ENCODE data around the gene EMC8.

Gene EMC8

GRCh38 chr16:85794696-85795095 lies 4.6 kb downstream of the EMC8 start:
- H3K4me3 ChIP-seq (ENCODE audit: low read length) = no peak overlapping the region
- TF ChIP-seq ZNF274 (IDR thresholded peaks at IDR 0.05; ENCODE audit: low read depth, low read length) = no peak

GRCh38 chr16:85793662-85794298 lies 5.6 kb downstream of the EMC8 start:
- no peak for TF ChIP-seq ZNF274 (IDR thresholded peaks at IDR 0.05; ENCODE audit: low read depth, low read length)
- no peak overlapping the region for H3K4me3 ChIP-seq (ENCODE audit: low read length)

DNA sequence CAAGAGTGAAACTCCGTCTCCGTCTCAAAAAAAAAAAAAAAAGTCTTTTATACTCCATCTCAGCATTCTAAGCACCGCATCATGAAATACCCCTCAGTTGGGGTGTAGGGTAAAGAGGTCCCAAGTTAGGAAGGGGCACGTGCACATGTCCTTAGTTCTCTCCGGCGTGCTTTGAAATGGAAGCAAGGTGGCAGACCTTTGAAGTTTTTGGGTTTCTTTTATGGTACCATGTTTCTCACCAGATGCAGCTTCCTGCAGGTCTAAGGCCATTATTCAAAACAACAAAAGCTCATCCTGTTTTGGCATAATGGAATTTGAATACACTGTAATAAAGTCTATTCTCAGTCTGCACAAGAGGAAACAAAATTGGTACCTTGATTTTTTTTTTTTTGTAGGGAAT lies 9.6 kb downstream of the EMC8 start:
- TF ChIP-seq ZNF274 (IDR thresholded peaks at IDR 0.05; ENCODE audit: low read depth, low read length) = no peak
- H3K4me3 ChIP-seq (ENCODE audit: low read length) = no peak overlapping the region

GRCh38 chr16:85788819-85789218 lies 10.5 kb downstream of the EMC8 start:
- TF ChIP-seq ZNF274 (IDR thresholded peaks at IDR 0.05; ENCODE audit: low read depth, low read length) = no peak
- no peak overlapping the region for H3K4me3 ChIP-seq (ENCODE audit: low read length)

GRCh38 chr16:85785927-85786326 lies 13.4 kb downstream of the EMC8 start:
- no peak for TF ChIP-seq ZNF274 (IDR thresholded peaks at IDR 0.05; ENCODE audit: low read depth, low read length)
- H3K4me3 ChIP-seq (ENCODE audit: low read length) = no peak overlapping the region

GRCh38 chr16:85784813-85785212 lies 14.5 kb downstream of the EMC8 start:
- no peak overlapping the region for H3K4me3 ChIP-seq (ENCODE audit: low read length)
- no peak for TF ChIP-seq ZNF274 (IDR thresholded peaks at IDR 0.05; ENCODE audit: low read depth, low read length)

GRCh38 chr16:85783441-85783840 lies 15.9 kb downstream of the EMC8 start:
- TF ChIP-seq ZNF274 (IDR thresholded peaks at IDR 0.05; ENCODE audit: low read depth, low read length) = no peak
- H3K4me3 ChIP-seq (ENCODE audit: low read length) = no peak overlapping the region

DNA sequence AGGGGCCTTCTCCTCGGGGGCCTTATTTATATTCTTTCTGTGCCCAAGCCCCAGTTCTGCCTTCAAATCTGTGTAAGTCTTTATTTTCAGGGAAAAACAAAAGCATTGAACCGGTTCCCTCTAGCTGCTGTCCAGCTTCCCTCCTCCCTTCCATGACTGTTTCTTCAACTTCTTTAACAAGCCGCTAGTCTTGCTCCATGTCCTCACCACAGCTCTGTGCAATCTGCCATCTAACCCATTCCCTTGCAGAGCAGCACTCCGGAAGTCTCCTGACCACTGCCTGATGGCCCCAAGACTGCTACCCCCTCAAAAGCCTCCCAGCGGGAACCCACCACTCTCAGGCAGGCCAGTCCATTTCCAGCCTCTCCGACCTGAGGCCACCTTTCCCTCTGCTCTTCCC lies 16.9 kb downstream of the EMC8 start:
- H3K4me3 ChIP-seq (ENCODE audit: low read length) = no peak overlapping the region
- no peak for TF ChIP-seq ZNF274 (IDR thresholded peaks at IDR 0.05; ENCODE audit: low read depth, low read length)

DNA sequence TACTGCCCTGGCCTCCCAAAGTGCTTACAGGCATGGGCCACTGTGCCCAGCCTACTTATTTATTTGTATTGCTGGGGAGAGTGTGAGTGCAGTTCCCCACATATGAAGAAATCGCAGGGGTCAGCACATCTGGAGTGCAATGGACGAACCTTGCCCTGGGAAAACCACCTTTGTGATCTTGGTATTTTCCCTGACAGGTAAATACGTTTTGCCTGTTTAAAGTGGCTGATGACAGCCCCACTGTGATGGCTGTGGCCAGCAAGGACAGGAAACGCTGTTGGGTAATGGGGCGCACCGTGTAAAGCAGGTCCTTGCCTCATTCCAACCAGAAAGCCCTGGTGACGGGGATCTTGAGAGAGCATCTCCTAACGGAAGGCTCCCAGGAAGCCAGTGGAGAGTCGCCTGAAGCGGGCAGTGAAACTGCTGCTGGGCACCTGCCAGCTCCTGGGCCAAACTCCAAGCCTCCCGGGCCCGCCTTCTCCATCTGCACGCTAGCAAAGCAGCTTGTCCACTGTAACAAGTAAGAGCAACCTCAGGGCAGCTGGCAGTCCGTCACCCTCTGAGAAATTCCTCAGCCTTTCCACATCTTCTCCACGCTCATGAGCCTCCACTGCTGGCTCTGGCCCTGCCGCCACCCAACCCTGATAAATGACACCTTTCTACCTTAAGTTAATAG lies 17.5 kb downstream of the EMC8 start:
- no peak for TF ChIP-seq ZNF274 (IDR thresholded peaks at IDR 0.05; ENCODE audit: low read depth, low read length)

DNA sequence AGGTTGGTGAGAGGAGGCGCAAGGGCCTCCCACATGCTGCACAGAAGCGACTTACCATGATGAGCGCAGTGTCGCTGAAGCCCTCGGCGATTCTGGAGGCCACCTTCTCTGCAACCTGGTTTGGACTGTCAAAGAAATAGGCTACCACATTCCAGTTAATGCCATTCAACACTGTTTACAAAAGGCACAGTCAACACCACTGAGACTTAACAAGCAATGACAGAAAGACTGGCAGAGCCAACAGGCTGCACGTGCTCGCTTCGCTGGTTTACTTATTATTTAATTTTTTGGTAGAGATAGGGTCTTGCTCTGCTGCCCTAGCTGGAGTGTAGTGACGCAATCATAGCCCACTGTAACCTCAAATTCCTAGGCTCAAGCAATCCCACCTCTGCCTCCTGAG lies 18.2 kb downstream of the EMC8 start:
- no peak overlapping the region for H3K4me3 ChIP-seq (ENCODE audit: low read length)
- no peak for TF ChIP-seq ZNF274 (IDR thresholded peaks at IDR 0.05; ENCODE audit: low read depth, low read length)

More for the DNA sequence above, 17.5 kb downstream of the EMC8 start:
- no peak overlapping the region for H3K4me3 ChIP-seq (ENCODE audit: low read length)

DNA sequence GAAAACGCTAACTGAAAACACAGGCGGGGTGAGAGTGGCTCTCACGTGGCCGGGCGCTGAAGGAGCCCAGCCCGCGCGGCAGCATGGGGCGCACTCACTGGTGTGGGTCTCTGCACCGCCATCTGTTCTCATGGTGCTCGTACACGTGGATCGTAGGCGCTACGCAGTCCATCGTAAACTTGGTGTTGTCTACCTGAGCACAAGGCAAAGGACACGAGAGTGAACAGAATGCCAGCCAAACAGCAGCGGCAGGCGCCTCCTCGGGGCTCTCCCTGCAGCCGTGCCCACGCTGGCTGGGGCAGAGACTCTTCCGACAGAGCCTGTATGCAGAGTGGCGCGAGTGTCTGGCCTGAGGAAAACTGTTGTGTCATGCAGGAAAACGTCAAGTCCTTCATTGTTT lies 19.1 kb downstream of the EMC8 start:
- H3K4me3 ChIP-seq (ENCODE audit: low read length) = no peak overlapping the region
- TF ChIP-seq ZNF274 (IDR thresholded peaks at IDR 0.05; ENCODE audit: low read depth, low read length) = no peak

DNA sequence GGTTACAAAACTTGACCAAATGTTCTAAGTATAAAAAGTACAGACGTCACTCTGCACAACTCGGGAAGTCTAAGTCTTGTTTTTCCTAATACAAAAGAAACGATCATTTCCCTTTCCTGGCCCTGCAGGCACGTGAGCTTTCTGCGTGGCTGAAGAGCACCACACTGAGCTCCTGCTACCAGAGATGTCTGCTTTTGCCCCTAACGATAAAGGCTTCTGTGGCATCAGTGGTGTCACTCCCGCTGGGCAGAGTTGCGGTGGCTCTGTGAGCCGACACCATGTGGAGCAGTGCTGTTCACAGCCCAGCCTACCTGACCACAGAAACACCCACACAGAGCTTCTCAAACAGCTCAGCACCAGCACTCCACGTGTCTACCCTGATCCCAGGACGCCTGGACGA lies 20.5 kb downstream of the EMC8 start:
- TF ChIP-seq ZNF274 (IDR thresholded peaks at IDR 0.05; ENCODE audit: low read depth, low read length) = no peak
- H3K4me3 ChIP-seq (ENCODE audit: low read length) = no peak overlapping the region

DNA sequence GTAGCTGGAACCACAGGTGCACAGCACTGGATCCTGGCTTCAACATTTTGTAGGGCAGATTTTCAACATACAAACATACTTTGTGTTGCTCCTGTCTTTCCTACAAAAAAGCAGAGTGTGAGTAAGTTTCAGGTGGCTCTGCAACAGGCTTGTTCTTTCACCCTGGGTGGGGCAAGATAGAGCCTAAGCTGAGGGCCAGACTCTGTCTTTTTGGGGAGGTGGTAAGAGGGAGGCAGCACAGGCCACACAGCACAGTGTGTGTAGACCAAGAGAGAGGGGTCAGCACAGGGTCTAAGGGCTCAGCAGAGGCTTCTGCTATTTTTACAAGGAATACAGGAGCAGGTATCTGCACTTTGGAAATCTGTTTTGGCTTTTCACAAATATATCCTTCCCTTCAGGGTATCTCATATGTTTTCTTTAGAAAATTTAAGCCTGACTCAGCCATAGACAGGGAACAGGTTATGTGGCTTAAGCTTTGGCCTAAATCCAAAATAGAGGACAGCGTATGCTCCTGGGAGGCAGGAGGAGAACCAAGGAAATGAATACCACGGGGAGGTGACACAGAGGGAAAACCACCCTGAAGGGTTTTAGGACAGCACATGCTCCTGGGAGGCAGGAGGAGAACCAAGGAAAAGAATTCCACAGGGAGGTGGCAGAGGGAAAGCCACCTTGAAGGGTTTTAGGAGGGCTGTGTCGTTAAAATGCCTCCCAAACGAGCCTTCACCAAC lies 21.6 kb downstream of the EMC8 start:
- TF ChIP-seq ZNF274 (IDR thresholded peaks at IDR 0.05; ENCODE audit: low read depth, low read length) = no peak

GRCh38 chr16:85774811-85775210 lies 24.5 kb downstream of the EMC8 start:
- TF ChIP-seq ZNF274 (IDR thresholded peaks at IDR 0.05; ENCODE audit: low read depth, low read length) = no peak
- H3K4me3 ChIP-seq (ENCODE audit: low read length) = no peak overlapping the region

More for the DNA sequence above, 21.6 kb downstream of the EMC8 start:
- no peak overlapping the region for H3K4me3 ChIP-seq (ENCODE audit: low read length)

DNA sequence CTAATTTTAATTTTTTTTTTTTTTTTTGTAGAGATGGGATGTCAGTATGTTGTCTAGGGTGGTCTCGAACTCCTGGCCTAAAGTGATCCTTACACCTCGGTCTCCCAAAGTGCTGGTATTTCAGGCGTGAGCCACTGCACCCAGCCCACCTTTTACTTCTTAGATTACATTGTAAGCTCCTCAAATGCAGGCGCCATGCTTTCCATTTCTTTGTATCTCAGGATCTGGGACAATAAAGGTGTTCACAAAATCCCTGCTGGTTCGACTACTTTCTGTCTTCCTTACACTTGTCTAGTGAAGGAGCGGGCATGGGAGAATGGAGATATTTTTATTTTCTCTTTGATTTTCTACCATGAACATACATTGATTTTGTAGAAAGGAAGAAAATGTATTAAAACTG lies 25.2 kb downstream of the EMC8 start:
- TF ChIP-seq ZNF274 (IDR thresholded peaks at IDR 0.05; ENCODE audit: low read depth, low read length) = no peak
- H3K4me3 ChIP-seq (ENCODE audit: low read length) = no peak overlapping the region
